ENCODE data around the gene SOCS7.

DNA sequence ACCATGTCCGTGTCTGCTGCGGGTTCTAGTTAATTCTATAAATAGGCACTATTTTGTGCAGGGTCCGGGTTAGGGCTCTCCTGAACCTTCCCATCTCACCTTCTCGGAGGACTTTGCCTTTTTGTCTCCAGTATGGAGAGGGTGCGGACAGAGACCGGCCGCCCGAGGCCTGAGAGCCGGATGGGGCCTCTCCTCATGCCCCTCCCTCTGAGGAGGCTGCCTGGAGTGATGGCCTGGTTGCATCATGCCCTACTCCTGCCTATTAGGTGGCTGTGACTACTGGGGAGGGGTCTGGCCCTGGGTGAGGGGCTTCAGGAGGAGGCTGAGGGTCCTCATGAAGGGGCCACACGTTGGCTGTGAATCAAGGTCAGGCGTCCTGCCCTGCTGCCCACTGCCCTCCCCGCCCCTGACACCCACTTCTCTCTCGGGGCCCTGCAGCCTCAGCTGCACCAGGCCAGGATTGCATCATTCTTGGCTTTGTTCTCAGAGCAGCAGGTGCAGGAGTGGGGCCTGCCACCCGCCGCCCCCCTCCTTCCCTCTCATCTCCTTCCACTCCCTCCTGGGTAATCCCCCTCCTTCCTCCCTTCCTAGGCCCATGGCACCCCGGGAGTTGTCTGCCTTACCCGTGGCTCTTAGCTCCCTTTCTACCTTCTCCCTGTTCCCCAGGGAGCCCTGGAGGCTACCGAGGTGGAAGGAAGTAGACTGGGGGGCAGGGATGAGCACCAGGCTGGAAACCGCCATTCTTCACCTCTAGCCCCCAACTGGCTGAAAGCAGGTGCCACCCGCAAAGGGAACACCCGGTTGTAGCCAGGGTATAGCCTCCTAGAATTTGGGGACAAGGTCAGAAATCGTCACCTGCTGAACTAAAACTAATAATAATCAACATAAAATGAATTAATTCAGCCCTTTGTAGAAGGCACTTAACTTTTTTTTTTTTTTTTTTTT, 63.9 kb downstream of the SOCS7 start:
- TF ChIP-seq, protein P1, sequence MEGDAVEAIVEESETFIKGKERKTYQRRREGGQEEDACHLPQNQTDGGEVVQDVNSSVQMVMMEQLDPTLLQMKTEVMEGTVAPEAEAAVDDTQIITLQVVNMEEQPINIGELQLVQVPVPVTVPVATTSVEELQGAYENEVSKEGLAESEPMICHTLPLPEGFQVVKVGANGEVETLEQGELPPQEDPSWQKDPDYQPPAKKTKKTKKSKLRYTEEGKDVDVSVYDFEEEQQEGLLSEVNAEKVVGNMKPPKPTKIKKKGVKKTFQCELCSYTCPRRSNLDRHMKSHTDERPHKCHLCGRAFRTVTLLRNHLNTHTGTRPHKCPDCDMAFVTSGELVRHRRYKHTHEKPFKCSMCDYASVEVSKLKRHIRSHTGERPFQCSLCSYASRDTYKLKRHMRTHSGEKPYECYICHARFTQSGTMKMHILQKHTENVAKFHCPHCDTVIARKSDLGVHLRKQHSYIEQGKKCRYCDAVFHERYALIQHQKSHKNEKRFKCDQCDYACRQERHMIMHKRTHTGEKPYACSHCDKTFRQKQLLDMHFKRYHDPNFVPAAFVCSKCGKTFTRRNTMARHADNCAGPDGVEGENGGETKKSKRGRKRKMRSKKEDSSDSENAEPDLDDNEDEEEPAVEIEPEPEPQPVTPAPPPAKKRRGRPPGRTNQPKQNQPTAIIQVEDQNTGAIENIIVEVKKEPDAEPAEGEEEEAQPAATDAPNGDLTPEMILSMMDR (IDR thresholded peaks at IDR 0.05), result no peak
- TF ChIP-seq EZH2 (IDR thresholded peaks at IDR 0.05), result no peak
- no peak for TF ChIP-seq EZH2phosphoT487 (IDR thresholded peaks at IDR 0.05)

All from neural progenitor cell (in vitro differentiated cells).